Activated CD8-positive, alpha-beta T cell treated with anti-CD3 and anti-CD28 coated beads for 36 hours (primary cell): ENCODE results near the gene QSOX1. TPM values are rescaled to one million over a fixed set of nuclear protein-coding genes. Genes with fewer than 3 reads are reported as not detected.

Experiments used
- ATAC-seq: fragments of 200-7000 bp; cut with Tn5 transposase; one replicate; pipeline ENCODE4 v1.10.0; 2021; ENCODE audit warnings: mild to moderate bottlenecking, moderate library complexity
- CTCF ChIA-PET: fragments of 350-600 bp; sonication (Branson Sonifier 250); formaldehyde crosslinking; loops from one replicate; lab custom pipeline; 2021; ENCODE audit warnings: antibody characterized with exemption; lab: Charles Lee
- POLR2A ChIA-PET: fragments of 350-600 bp; sonication (Branson Sonifier 250); formaldehyde crosslinking; loops from one replicate; lab custom pipeline; 2021; ENCODE audit warnings: antibody characterized with exemption; lab: Charles Lee
- DNase-seq: peaks from one replicate; pipeline ENCODE4 v3.0.0-alpha.2; 2020
- H3K27ac Mint-ChIP-seq: one replicate; pipeline ENCODE4 v1.8.0; 2021; ENCODE audit warnings: mild to moderate bottlenecking, mixed read lengths
- H3K27me3 Mint-ChIP-seq: one replicate; pipeline ENCODE4 v1.8.0; 2021; ENCODE audit warnings: mixed read lengths
- H3K36me3 Mint-ChIP-seq: one replicate; pipeline ENCODE4 v1.8.0; 2021; ENCODE audit warnings: low read depth, mixed read lengths
- H3K4me1 Mint-ChIP-seq: one replicate; pipeline ENCODE4 v1.8.0; 2021; ENCODE audit warnings: low read depth, mixed read lengths
- H3K4me3 Mint-ChIP-seq: one replicate; pipeline ENCODE4 v1.8.0; 2021; ENCODE audit warnings: mild to moderate bottlenecking, moderate library complexity, mixed read lengths
- H3K9me3 Mint-ChIP-seq: one replicate; pipeline ENCODE4 v1.8.0; 2021; ENCODE audit warnings: mixed read lengths
- CTCF ChIP-seq: fragments of 200-600 bp; IDR thresholded peaks from one replicate; pipeline ENCODE4 v1.8.0; 2022; ENCODE audit warnings: antibody characterized with exemption, mild to moderate bottlenecking
- intact Hi-C: fragments of 100-400 bp; cut with micrococcal nuclease; formaldehyde crosslinking; loops from one replicate; pipeline ENCODE4 v1.10.0; 2022
- total RNA-seq, 2 experiments: library from RNA; stranded (reverse); gene quantifications; one replicate each; pipeline ENCODE4 v1.2.3, GENCODE V29; 2021

QSOX1 gene
- total RNA-seq, 2 experiments from 2014 or later: 32.2 to 33.9 TPM

GRCh38 chr1:180157576-180158057, 2.9 kb downstream of the QSOX1 start:
- intact Hi-C loops: no loop called here
- no peak for TF ChIP-seq CTCF
- POLR2A ChIA-PET: interaction anchor here (5.8 kb wide), 1 partner anchor 10 kb away, joined by 28 read pairs; no protein-coding TSS in a partner anchor

GRCh38 chr1:180158149-180159147, 3.8 kb downstream of the QSOX1 start:
- Mint-ChIP-seq H3K4me3 (no peak overlapping the region), H3K27ac (no peak overlapping the region), H3K27me3 (no peaks in the 10 kb centered on the region), H3K4me1 (peaks cover 33% of the 10 kb centered on the region), H3K9me3 (no peaks in the 10 kb centered on the region), H3K36me3 (peaks cover 3% of the 10 kb centered on the region)
- no peak for ATAC-seq
- ChIA-PET POLR2A (interaction anchor here (0.8 to 5.8 kb wide), 2 partner anchors 9 to 10 kb away, joined by 3 to 28 read pairs; no protein-coding TSS in a partner anchor), CTCF (interaction anchor here (1.1 to 2.6 kb wide), 5 partner anchors 10 to 26 kb away, joined by 3 to 15 read pairs (median 7); no protein-coding TSS in a partner anchor)
- intact Hi-C loops: no loop called here
- DNase-seq: no peak
- TF ChIP-seq CTCF: no peak

More at GRCh38 chr1:180157576-180158057, 2.9 kb downstream of the QSOX1 start:
- H3K4me1 Mint-ChIP-seq: peaks cover 33% of the 10 kb centered on the region
- H3K4me3 Mint-ChIP-seq: no peak overlapping the region
- no peaks in the 10 kb centered on the region for H3K27me3 Mint-ChIP-seq
- CTCF ChIA-PET: interaction anchor here (2.2 to 2.6 kb wide), 2 partner anchors 11 to 22 kb away, joined by 11 to 15 read pairs; no protein-coding TSS in a partner anchor
- DNase-seq (no peak), ATAC-seq (no peak)
- H3K9me3 Mint-ChIP-seq: no peaks in the 10 kb centered on the region
- no peak overlapping the region for H3K27ac Mint-ChIP-seq
- peaks cover 3% of the 10 kb centered on the region for H3K36me3 Mint-ChIP-seq

GRCh38 chr1:180160357-180160756, 5.7 kb downstream of the QSOX1 start:
- intact Hi-C loops: no loop called here
- Mint-ChIP-seq H3K36me3 (peaks cover 1% of the 10 kb centered on the region), H3K4me3 (no peak overlapping the region), H3K9me3 (no peaks in the 10 kb centered on the region), H3K27me3 (no peaks in the 10 kb centered on the region), H3K4me1 (peaks cover 33% of the 10 kb centered on the region), H3K27ac (no peak overlapping the region)
- POLR2A ChIA-PET: no interaction called here
- no peak for TF ChIP-seq CTCF
- no peak for DNase-seq
- CTCF ChIA-PET: interaction anchor here (2.0 kb wide), 1 partner anchor 19 kb away, joined by 7 read pairs; no protein-coding TSS in a partner anchor
- ATAC-seq: no peak

- ChIA-PET POLR2A (no interaction called here), CTCF (interaction anchor here (1.9 kb wide), 1 partner anchor 16 kb away, joined by 11 read pairs; no protein-coding TSS in a partner anchor)
- H3K27ac Mint-ChIP-seq: no peak overlapping the region
- DNase-seq (no peak), ATAC-seq (no peak)
- H3K4me3 Mint-ChIP-seq: no peak overlapping the region
- H3K9me3 Mint-ChIP-seq: no peaks in the 10 kb centered on the region
- H3K4me1 Mint-ChIP-seq: peaks cover 14% of the 10 kb centered on the region
- no peak for TF ChIP-seq CTCF
- H3K36me3 Mint-ChIP-seq: no peaks in the 10 kb centered on the region
- intact Hi-C loops: no loop called here
- no peaks in the 10 kb centered on the region for H3K27me3 Mint-ChIP-seq
Measured at GRCh38 chr1:180163041-180163440, 8.4 kb downstream of the QSOX1 start.
